Common myeloid progenitor, CD34-positive (primary cell): Measurements from ENCODE around the gene SOS1.

Source experiments
- CTCF ChIA-PET: fragments of 350-600 bp; sonication (Branson Sonifier 250); formaldehyde crosslinking; loops from one replicate; lab custom pipeline; 2021; ENCODE audit warnings: antibody characterized with exemption; lab: Charles Lee
- POLR2A ChIA-PET: fragments of 350-600 bp; sonication (Branson Sonifier 250); formaldehyde crosslinking; loops from one replicate; lab custom pipeline; 2021; ENCODE audit warnings: antibody characterized with exemption; lab: Charles Lee
- DNase-seq, 3 donors: peaks; one replicate each; pipeline versions ENCODE4 v3.0.0 to v3.0.0-alpha.2; 2013
- H3K27ac ChIP-seq, 2 experiments: 1 replicate in 1 of 2; 2 replicates in 1 of 2; pipeline ENCODE4 v1.7.0; 2013; ENCODE audit warnings: inconsistent platforms in 2 of 2, low read length in 2 of 2, mild to moderate bottlenecking in 2 of 2, low read depth in 1 of 2, moderate library complexity in 1 of 2; ENCODE audit not compliant: severe bottlenecking in 2 of 2, insufficient read depth in 1 of 2, poor library complexity in 1 of 2
- H3K27me3 ChIP-seq, 5 experiments: replicated peaks in 2 of 5; 1 replicate in 3 of 5; 2 replicates in 2 of 5; pipeline versions ENCODE4 v1.6.1 to v1.7.0; 2013; ENCODE audit warnings: low read length in 4 of 5, mild to moderate bottlenecking in 2 of 5, moderate library complexity in 2 of 5, inconsistent platforms in 1 of 5; ENCODE audit not compliant: insufficient read depth in 5 of 5, control insufficient read depth in 4 of 5
- H3K36me3 ChIP-seq, 4 experiments: 1 replicate in 2 of 4; 2 replicates in 2 of 4; pipeline versions ENCODE4 v1.6.1 to v1.7.0; 2013; ENCODE audit warnings: low read length in 3 of 4, control low read depth in 1 of 4, mild to moderate bottlenecking in 1 of 4; ENCODE audit not compliant: control insufficient read depth in 4 of 4, insufficient read depth in 4 of 4
- H3K4me1 ChIP-seq, 4 experiments: 1 replicate in 3 of 4; 2 replicates in 1 of 4; pipeline versions ENCODE4 v1.6.1 to v1.7.1; 2013; ENCODE audit warnings: low read length in 3 of 4, mild to moderate bottlenecking in 3 of 4, control low read depth in 1 of 4, inconsistent platforms in 1 of 4, moderate library complexity in 1 of 4; ENCODE audit not compliant: control insufficient read depth in 4 of 4, insufficient read depth in 4 of 4; ENCODE audit errors: control extremely low read depth in 1 of 4
- H3K4me3 ChIP-seq, 7 experiments: 1 replicate in 4 of 7; 2 replicates in 3 of 7; pipeline versions ENCODE4 v1.5.1 to v1.7.0; 2013; ENCODE audit warnings: mild to moderate bottlenecking in 7 of 7, low read length in 6 of 7, moderate library complexity in 6 of 7, inconsistent platforms in 2 of 7, low read depth in 2 of 7, control low read depth in 1 of 7; ENCODE audit not compliant: insufficient read depth in 4 of 7, control insufficient read depth in 1 of 7; ENCODE audit errors: extremely low read depth in 1 of 7
- H3K9me3 ChIP-seq, 5 experiments: 1 replicate in 4 of 5; 2 replicates in 1 of 5; pipeline versions ENCODE4 v1.6.1 to v1.7.1; 2013; ENCODE audit warnings: low read length in 4 of 5, mild to moderate bottlenecking in 2 of 5, inconsistent platforms in 1 of 5, low read depth in 1 of 5, moderate library complexity in 1 of 5; ENCODE audit not compliant: control insufficient read depth in 4 of 5, insufficient read depth in 2 of 5; ENCODE audit errors: control extremely low read depth in 1 of 5
- WGBS: methylation state at CpG from one replicate; pipeline ENCODE4 v1.1.5; 2013; ENCODE audit not compliant: insufficient coverage; 5-methylcytosine and 5-hydroxymethylcytosine counted together

Gene SOS1

DNA sequence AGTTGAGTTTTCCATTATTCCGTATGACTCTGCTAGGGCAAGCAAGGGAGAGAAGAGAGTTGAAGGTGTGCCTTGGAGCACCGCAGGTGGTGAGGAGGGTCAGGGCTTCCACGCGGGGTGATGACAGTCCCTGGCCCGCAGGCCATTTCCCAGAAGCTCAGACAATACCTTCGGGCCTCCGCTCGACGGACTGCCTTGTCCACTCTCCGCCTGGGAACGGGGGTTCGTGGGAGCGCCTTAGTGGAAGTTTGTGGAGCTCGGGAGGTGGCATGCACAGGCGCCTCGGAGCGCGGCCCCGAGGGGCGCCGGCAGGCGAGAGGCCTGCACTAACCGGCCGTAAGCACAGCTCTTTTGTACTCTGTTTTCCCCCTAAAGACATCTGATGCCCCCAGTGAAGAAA, 161.4 kb downstream of the SOS1 start:
- POLR2A ChIA-PET, result interaction anchor here (0.7 kb wide), 1 partner anchor 1095 kb away, joined by 4 read pairs; no protein-coding TSS in a partner anchor
- Histone ChIP-seq H3K27me3 (peaks cover 3 to 20% (median 7%) of the 10 kb centered on the region in 5 experiments), H3K36me3 (no peaks in the 10 kb centered on the region), H3K4me1 (peaks cover 0 to 12% (median 7%) of the 10 kb centered on the region in 4 experiments), H3K4me3 (peak overlapping the region in 3 of 7 experiments; percentile 45 to 69 (median 55)), H3K9me3 (peaks cover 0 to 5% (median 0%) of the 10 kb centered on the region in 5 experiments), H3K27ac (no peak overlapping the region)
- CTCF ChIA-PET, result interaction anchor here (1.2 kb wide), 1 partner anchor 12 kb away, joined by 7 read pairs; no protein-coding TSS in a partner anchor
- WGBS, result 87% methylated on average over 15 of the region's 24 CpGs
- DNase-seq, result no peak

DNA sequence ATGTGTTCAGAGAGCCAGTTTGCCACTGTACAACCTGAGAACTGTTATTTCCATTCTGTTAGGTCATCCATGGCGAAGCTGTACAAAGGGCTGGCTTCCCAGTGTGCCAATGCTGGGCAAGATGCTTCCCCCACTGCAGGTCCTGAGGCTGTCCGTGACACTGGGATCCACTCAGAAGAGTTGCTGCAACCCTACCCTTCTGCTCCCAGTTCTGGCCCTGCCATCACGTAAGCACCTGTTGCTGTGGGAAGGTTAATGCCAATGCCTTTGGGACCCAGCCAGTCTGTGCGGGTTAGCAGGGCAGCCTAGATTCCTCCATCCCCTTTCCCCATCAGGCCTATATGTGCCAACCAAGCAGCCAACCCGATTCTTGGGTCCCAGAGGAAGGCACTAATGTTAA, 162.9 kb downstream of the SOS1 start:
- CTCF ChIA-PET, result no interaction called here
- Histone ChIP-seq H3K4me3 (no peak overlapping the region), H3K27ac (no peak overlapping the region), H3K27me3 (peaks cover 3 to 20% (median 7%) of the 10 kb centered on the region in 5 experiments), H3K36me3 (no peaks in the 10 kb centered on the region), H3K4me1 (peaks cover 0 to 12% (median 7%) of the 10 kb centered on the region in 4 experiments), H3K9me3 (peaks cover 0 to 5% (median 0%) of the 10 kb centered on the region in 5 experiments)
- POLR2A ChIA-PET, result no interaction called here
- no peak for DNase-seq
- 95% methylated on average over 3 of the region's 5 CpGs for WGBS

DNA sequence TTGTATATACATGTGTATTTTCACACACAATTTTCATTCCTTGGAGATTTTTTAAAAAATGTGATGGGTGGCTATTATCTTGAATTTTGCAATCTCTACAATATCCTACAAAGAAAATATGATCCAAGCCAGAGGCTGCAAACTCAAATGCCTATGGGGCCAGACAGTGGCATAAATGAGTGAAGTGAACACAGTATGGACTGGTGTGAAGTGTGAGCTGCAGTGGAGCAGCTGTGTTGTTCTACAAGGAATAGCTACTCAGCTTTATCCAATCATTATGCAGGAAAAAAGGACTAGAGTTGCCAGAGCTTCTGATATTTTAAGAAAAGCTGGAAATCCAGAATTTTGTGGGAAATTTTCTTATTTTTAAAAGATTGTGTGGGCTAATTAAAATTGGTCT, 169.1 kb downstream of the SOS1 start:
- no peak overlapping the region for H3K4me3 ChIP-seq
- no peaks in the 10 kb centered on the region for H3K9me3 ChIP-seq
- no peaks in the 10 kb centered on the region for H3K36me3 ChIP-seq
- ChIA-PET CTCF (no interaction called here), POLR2A (no interaction called here)
- peaks cover 0 to 4% (median 0%) of the 10 kb centered on the region in 5 experiments for H3K27me3 ChIP-seq
- no peak overlapping the region for H3K27ac ChIP-seq
- no peak for DNase-seq
- H3K4me1 ChIP-seq, result no peaks in the 10 kb centered on the region

DNA sequence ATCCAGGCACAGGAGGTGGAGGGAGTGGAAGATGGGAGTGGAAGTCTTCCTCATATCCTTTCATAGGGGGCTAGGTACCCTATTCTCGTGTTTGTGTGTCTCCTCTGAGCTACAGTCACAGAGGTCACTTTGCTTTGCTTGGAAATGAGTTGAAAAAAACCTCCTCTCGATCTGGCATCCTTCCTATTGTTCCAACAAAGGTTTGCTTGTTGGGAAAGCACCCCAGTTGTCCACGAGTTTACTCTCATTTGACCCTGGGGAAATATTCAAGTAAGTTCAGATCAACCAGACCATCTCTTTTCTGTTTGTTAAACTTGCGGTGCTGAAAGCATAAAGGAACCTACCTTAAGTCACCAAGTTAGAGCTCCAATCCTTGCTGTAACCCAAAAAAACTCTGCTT, 171.9 kb downstream of the SOS1 start:
- POLR2A ChIA-PET, result no interaction called here
- no peaks in the 10 kb centered on the region for H3K9me3 ChIP-seq

DNA sequence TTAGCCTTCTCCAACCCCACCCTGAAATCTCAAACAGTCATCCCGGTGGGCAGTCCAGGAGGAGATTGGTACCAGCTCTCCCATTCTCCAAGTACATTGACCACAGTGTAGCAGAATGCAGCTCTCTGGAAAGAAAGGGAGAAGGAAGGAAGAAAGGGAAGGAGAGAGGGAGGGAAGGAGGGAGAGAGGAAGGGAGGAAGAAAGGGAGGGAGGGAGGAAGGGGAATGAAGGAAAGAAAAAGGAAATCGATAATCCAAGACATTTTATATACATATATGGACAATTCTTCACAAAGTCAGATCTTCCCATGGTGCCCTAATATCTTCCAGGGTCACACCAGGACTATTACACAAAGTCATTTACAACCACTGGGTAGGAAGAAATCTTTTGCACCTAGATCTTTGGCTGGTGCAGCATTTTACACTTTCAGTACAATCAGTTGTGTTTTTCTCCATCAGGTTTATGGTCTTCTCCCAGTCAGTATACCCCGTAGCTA, 172.4 kb downstream of the SOS1 start:
- CTCF ChIA-PET, result interaction anchor here (0.6 to 6.5 kb wide), 17 partner anchors 8 to 284 kb away, joined by 3 to 60 read pairs (median 4); no protein-coding TSS in a partner anchor
- Histone ChIP-seq H3K27me3 (no peaks in the 10 kb centered on the region), H3K4me1 (no peaks in the 10 kb centered on the region), H3K9me3 (no peaks in the 10 kb centered on the region), H3K36me3 (no peaks in the 10 kb centered on the region), H3K27ac (no peak overlapping the region), H3K4me3 (no peak overlapping the region)
- DNase-seq, result no peak
- 100% methylated on average over 1 of the region's 3 CpGs for WGBS
- POLR2A ChIA-PET, result interaction anchor here (0.9 kb wide), 1 partner anchor 53 kb away, joined by 7 read pairs; no protein-coding TSS in a partner anchor

More for the DNA sequence above, 171.9 kb downstream of the SOS1 start:
- Histone ChIP-seq H3K27ac (no peak overlapping the region), H3K36me3 (no peaks in the 10 kb centered on the region), H3K27me3 (no peaks in the 10 kb centered on the region), H3K4me3 (no peak overlapping the region), H3K4me1 (no peaks in the 10 kb centered on the region)
- no peak for DNase-seq
- CTCF ChIA-PET, result interaction anchor here (1.2 to 6.5 kb wide), 5 partner anchors 8 to 284 kb away, joined by 3 to 60 read pairs (median 4); no protein-coding TSS in a partner anchor
- WGBS, result 100% methylated on average over 3 of the region's 4 CpGs

DNA sequence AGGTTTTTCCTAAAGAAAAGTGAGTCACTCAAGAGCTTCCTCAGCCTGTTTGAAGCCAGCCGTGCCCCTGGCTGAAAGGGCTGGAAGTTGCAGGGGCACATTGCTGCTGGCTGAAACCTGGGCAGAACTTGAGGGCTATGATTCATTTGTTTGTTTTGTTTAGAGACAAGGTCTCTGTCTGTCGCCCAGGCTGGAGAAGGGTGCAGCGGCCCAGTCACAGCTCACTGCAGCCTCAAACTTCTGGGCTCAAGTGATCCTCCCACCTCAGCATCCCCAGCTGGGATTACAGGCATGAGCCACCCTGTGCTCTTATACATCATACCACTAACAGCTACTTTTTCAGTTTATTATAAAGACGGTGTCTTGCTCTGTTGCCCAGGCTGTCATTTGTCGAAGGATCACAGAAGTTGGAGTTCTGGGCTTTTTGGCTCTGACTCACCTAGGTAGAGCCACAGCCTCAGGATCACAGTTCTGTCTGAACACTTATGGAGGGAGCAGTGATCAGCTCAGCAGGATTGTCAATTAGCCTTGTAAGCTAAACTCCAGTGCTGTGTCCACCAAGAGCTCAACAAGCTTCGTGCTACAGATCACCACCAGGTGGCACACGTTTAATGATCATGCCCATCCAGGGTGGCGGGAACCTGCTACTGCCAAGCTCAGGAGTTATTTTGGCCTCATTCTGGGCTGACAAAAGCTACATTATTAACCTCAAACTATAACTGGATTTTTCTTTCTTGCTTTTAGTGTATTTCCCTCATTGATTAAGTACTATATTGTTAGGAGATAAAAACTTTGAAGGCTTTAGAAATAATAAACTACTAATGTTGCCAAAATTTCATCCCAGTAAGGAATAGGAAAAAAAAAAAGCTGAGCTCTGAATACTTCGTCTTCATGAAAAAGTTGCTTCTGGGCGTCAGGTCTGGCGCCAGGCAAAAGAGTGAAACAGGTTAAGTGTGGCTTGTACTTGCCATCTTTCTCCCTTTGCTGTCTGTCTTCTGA, 173.3 kb downstream of the SOS1 start:
- peak; percentile 76 to 88 (median 87) for DNase-seq
- WGBS, result 78% methylated on average over 9 of the region's 11 CpGs
- ChIA-PET POLR2A (interaction anchor here (0.9 kb wide), 1 partner anchor 54 kb away, joined by 7 read pairs; no protein-coding TSS in a partner anchor), CTCF (interaction anchor here (0.9 to 6.5 kb wide), 17 partner anchors 12 to 285 kb away, joined by 3 to 60 read pairs (median 4); no protein-coding TSS in a partner anchor)
- Histone ChIP-seq H3K4me3 (no peak overlapping the region), H3K27me3 (no peaks in the 10 kb centered on the region), H3K27ac (no peak overlapping the region), H3K36me3 (no peaks in the 10 kb centered on the region), H3K4me1 (no peaks in the 10 kb centered on the region), H3K9me3 (no peaks in the 10 kb centered on the region)
